ENCODE data around the gene TUFM.
"Not testable (repeated sequence)": the region's sequence is repeated elsewhere in the genome, so short reads cannot be mapped to it uniquely, and the experiment has no call there.

Gene TUFM

DNA sequence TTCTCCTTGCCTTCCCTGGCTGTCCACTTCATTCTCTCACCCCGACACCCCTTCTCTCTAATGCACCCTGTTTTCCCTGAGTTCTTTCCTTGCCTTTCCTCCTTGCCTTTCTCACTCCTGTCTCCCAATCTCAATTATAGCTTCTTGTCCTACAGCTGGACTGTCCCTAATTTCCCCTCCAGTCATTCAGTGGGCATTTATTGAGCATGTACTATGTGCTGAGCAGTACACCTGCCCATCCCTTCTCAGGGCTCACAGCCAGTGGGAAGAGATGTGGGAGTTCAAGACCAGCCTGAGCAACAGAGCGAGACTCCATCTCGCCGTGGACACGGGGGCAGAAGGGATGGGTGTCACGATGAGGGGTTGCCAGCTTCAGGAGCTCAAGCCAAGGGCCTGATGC, 37.9 kb upstream of the TUFM start:
- no peaks in the 10 kb centered on the region for H3K9me2 ChIP-seq (replicated peaks; ENCODE audit: insufficient read depth, low read length)
- peaks cover 4% of the 10 kb centered on the region; the same call in 1 of the 2 replicates for H3K9me3 ChIP-seq (ENCODE audit: insufficient read depth, low read length)
- no peaks in the 10 kb centered on the region for H3K36me3 ChIP-seq (ENCODE audit: low read length)
- no peak overlapping the region for H3K27ac ChIP-seq (ENCODE audit: low read depth, low read length)
- TF ChIP-seq EZH2phosphoT487 (conservative IDR thresholded peaks at IDR 0.05; ENCODE audit: low read length): no peak
- TF ChIP-seq, protein P1, sequence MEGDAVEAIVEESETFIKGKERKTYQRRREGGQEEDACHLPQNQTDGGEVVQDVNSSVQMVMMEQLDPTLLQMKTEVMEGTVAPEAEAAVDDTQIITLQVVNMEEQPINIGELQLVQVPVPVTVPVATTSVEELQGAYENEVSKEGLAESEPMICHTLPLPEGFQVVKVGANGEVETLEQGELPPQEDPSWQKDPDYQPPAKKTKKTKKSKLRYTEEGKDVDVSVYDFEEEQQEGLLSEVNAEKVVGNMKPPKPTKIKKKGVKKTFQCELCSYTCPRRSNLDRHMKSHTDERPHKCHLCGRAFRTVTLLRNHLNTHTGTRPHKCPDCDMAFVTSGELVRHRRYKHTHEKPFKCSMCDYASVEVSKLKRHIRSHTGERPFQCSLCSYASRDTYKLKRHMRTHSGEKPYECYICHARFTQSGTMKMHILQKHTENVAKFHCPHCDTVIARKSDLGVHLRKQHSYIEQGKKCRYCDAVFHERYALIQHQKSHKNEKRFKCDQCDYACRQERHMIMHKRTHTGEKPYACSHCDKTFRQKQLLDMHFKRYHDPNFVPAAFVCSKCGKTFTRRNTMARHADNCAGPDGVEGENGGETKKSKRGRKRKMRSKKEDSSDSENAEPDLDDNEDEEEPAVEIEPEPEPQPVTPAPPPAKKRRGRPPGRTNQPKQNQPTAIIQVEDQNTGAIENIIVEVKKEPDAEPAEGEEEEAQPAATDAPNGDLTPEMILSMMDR (IDR thresholded peaks at IDR 0.05; ENCODE audit: insufficient read depth, low read length, poor library complexity, severe bottlenecking): no peak
- no peak overlapping the region for H2AFZ ChIP-seq (ENCODE audit: low read depth, low read length, severe bottlenecking)
- no peaks in the 10 kb centered on the region for H4K20me1 ChIP-seq (ENCODE audit: low read depth, low read length)
- no peak overlapping the region for H3K4me2 ChIP-seq (ENCODE audit: low read depth, low read length, poor library complexity, severe bottlenecking)
- no peak overlapping the region for H3K4me3 ChIP-seq (ENCODE audit: insufficient read depth, low read length, poor library complexity, severe bottlenecking)
- no peaks in the 10 kb centered on the region for H3F3A ChIP-seq (ENCODE audit: insufficient read depth)
- H3K9ac ChIP-seq (ENCODE audit: low read length): no peak overlapping the region
- no peaks in the 10 kb centered on the region for H3K27me3 ChIP-seq (ENCODE audit: low read length)
- peaks cover 2% of the 10 kb centered on the region; the same call in 1 of the 2 replicates for H3K79me2 ChIP-seq (ENCODE audit: insufficient read depth, low read length)

- no peak overlapping the region for H3K4me2 ChIP-seq (ENCODE audit: low read depth, low read length, poor library complexity, severe bottlenecking)
- H3K36me3 ChIP-seq (ENCODE audit: low read length): no peaks in the 10 kb centered on the region
- H3K79me2 ChIP-seq (ENCODE audit: insufficient read depth, low read length): peaks cover 4% of the 10 kb centered on the region; the same call in 1 of the 2 replicates
- H3K27ac ChIP-seq (ENCODE audit: low read depth, low read length): no peak overlapping the region
- H3K9me2 ChIP-seq (replicated peaks; ENCODE audit: insufficient read depth, low read length): no peaks in the 10 kb centered on the region
- H4K20me1 ChIP-seq (ENCODE audit: low read depth, low read length): no peaks in the 10 kb centered on the region
- H2AFZ ChIP-seq (ENCODE audit: low read depth, low read length, severe bottlenecking): no peak overlapping the region
- H3K27me3 ChIP-seq (ENCODE audit: low read length): no peaks in the 10 kb centered on the region
- H3K9me3 ChIP-seq (ENCODE audit: insufficient read depth, low read length): peaks cover 4% of the 10 kb centered on the region; the same call in 1 of the 2 replicates
- no peak overlapping the region for H3K9ac ChIP-seq (ENCODE audit: low read length)
- H3K4me3 ChIP-seq (ENCODE audit: insufficient read depth, low read length, poor library complexity, severe bottlenecking): no peak overlapping the region
- TF ChIP-seq, protein P1 (IDR thresholded peaks at IDR 0.05; ENCODE audit: insufficient read depth, low read length, poor library complexity, severe bottlenecking): no peak
- no peak for TF ChIP-seq EZH2phosphoT487 (conservative IDR thresholded peaks at IDR 0.05; ENCODE audit: low read length)
- H3F3A ChIP-seq (ENCODE audit: insufficient read depth): no peaks in the 10 kb centered on the region
Observed at GRCh38 chr16:28883221-28883996, 37.3 kb upstream of the TUFM start.

GRCh38 chr16:28882551-28883160, 36.5 kb upstream of the TUFM start:
- Histone ChIP-seq H3K79me2 (ENCODE audit: insufficient read depth, low read length) (peaks cover 4% of the 10 kb centered on the region; the same call in 1 of the 2 replicates), H3K27ac (ENCODE audit: low read depth, low read length) (no peak overlapping the region), H4K20me1 (ENCODE audit: low read depth, low read length) (no peaks in the 10 kb centered on the region), H2AFZ (ENCODE audit: low read depth, low read length, severe bottlenecking) (no peak overlapping the region), H3K9ac (ENCODE audit: low read length) (no peak overlapping the region), H3K9me3 (ENCODE audit: insufficient read depth, low read length) (peaks cover 4% of the 10 kb centered on the region; the same call in 1 of the 2 replicates), H3F3A (ENCODE audit: insufficient read depth) (no peaks in the 10 kb centered on the region), H3K9me2 (replicated peaks; ENCODE audit: insufficient read depth, low read length) (no peaks in the 10 kb centered on the region), H3K27me3 (ENCODE audit: low read length) (no peaks in the 10 kb centered on the region), H3K36me3 (ENCODE audit: low read length) (no peaks in the 10 kb centered on the region), H3K4me3 (ENCODE audit: insufficient read depth, low read length, poor library complexity, severe bottlenecking) (no peak overlapping the region), H3K4me2 (ENCODE audit: low read depth, low read length, poor library complexity, severe bottlenecking) (no peak overlapping the region)
- TF ChIP-seq, protein P1 (IDR thresholded peaks at IDR 0.05; ENCODE audit: insufficient read depth, low read length, poor library complexity, severe bottlenecking): no peak
- no peak for TF ChIP-seq EZH2phosphoT487 (conservative IDR thresholded peaks at IDR 0.05; ENCODE audit: low read length)

- not testable (repeated sequence) for H3K27me3 ChIP-seq (ENCODE audit: low read length); H3K9me3 ChIP-seq (ENCODE audit: insufficient read depth, low read length); H2AFZ ChIP-seq (ENCODE audit: low read depth, low read length, severe bottlenecking); H3K9me2 ChIP-seq (replicated peaks; ENCODE audit: insufficient read depth, low read length); H3K36me3 ChIP-seq (ENCODE audit: low read length); H3K27ac ChIP-seq (ENCODE audit: low read depth, low read length); H3K4me2 ChIP-seq (ENCODE audit: low read depth, low read length, poor library complexity, severe bottlenecking); H3K4me3 ChIP-seq (ENCODE audit: insufficient read depth, low read length, poor library complexity, severe bottlenecking); H3F3A ChIP-seq (ENCODE audit: insufficient read depth); H3K9ac ChIP-seq (ENCODE audit: low read length); H4K20me1 ChIP-seq (ENCODE audit: low read depth, low read length); H3K79me2 ChIP-seq (ENCODE audit: insufficient read depth, low read length)
Observed at GRCh38 chr16:28881565-28881964, 35.4 kb upstream of the TUFM start.
